IMR-90 (cell line): ENCODE measurements around the gene C1orf52. TPM values are rescaled to one million over a fixed set of nuclear protein-coding genes. Genes with fewer than 3 reads are reported as not detected.
A peak's percentile ranks its signal among the peaks of the same experiment; 100 is the strongest.

Experiments used
- ATAC-seq: fragments of 200-7000 bp; cut with Tn5 transposase; 2 replicates; pipeline ENCODE4 v1.9.1; 2020; ENCODE audit warnings: low read depth, mild to moderate bottlenecking, moderate library complexity
- BruUV-seq: library from RNA; stranded (reverse); fragments of 400-500 nt; replicated peaks from 2 replicates; lab custom pipeline; 2021; lab: Mats Ljungman, UMichigan
- CTCF ChIA-PET: fragments of 300-600 bp; formaldehyde crosslinking; extraction: SDS; loops from one replicate; lab custom pipeline; 2021; ENCODE audit warnings: antibody characterized with exemption; lab: Yijun Ruan, JAX
- POLR2A ChIA-PET: fragments of 300-600 bp; sonication (Branson Sonifier 250); formaldehyde crosslinking; loops from one replicate; lab custom pipeline; 2022; ENCODE audit warnings: antibody characterized with exemption; ENCODE audit not compliant: unreplicated experiment; lab: Charles Lee
- DNase-seq: peaks from one replicate; pipeline ENCODE4 v3.0.0; 2013
- H2AFZ ChIP-seq: replicated peaks from 2 replicates; pipeline ENCODE3; 2013; ENCODE audit warnings: low read length, mild to moderate bottlenecking; ENCODE audit not compliant: poor library complexity
- H2AK5ac ChIP-seq: 2 replicates; pipeline ENCODE4 v1.6.1; 2013; ENCODE audit warnings: low read depth, low read length, inconsistent platforms
- H2AK9ac ChIP-seq: replicated peaks from 2 replicates; pipeline ENCODE3; 2013; ENCODE audit warnings: mild to moderate bottlenecking, low read depth, low read length, moderate library complexity; ENCODE audit not compliant: poor library complexity
- H2BK120ac ChIP-seq: 2 replicates; pipeline ENCODE4 v1.6.1; 2013; ENCODE audit warnings: low read depth, low read length, inconsistent platforms
- H2BK15ac ChIP-seq: 3 replicates; pipeline ENCODE4 v1.6.1; 2013; ENCODE audit warnings: low read depth, low read length, inconsistent platforms
- H2BK20ac ChIP-seq: 2 replicates; pipeline ENCODE4 v1.6.1; 2013; ENCODE audit warnings: low read depth, mild to moderate bottlenecking, inconsistent platforms, low read length, moderate library complexity
- H2BK5ac ChIP-seq: 2 replicates; pipeline ENCODE4 v1.6.1; 2013; ENCODE audit warnings: mild to moderate bottlenecking, low read depth, low read length, inconsistent platforms; ENCODE audit not compliant: poor library complexity, severe bottlenecking
- H3K14ac ChIP-seq: replicated peaks from 2 replicates; pipeline ENCODE4 v1.6.1; 2013; ENCODE audit warnings: low read depth, low read length, inconsistent platforms
- H3K18ac ChIP-seq: 2 replicates; pipeline ENCODE4 v1.6.1; 2013; ENCODE audit warnings: low read depth, low read length, control low read depth
- H3K23ac ChIP-seq: 2 replicates; pipeline ENCODE4 v1.6.1; 2013; ENCODE audit warnings: low read depth, low read length, inconsistent platforms
- H3K27ac ChIP-seq: 2 replicates; pipeline ENCODE4 v1.5.1; 2013; ENCODE audit warnings: mild to moderate bottlenecking, control low read depth, low read length; ENCODE audit not compliant: insufficient read depth
- H3K27me3 ChIP-seq: 2 replicates; pipeline ENCODE4 v1.6.1; 2013; ENCODE audit warnings: low read length; ENCODE audit not compliant: control insufficient read depth, insufficient read depth
- H3K36me3 ChIP-seq: 2 replicates; pipeline ENCODE4 v1.6.1; 2013; ENCODE audit warnings: low read length, mixed read lengths; ENCODE audit not compliant: control insufficient read depth, insufficient read depth
- H3K4ac ChIP-seq: 2 replicates; pipeline ENCODE4 v1.6.1; 2013; ENCODE audit warnings: low read depth, low read length, inconsistent platforms
- H3K4me1 ChIP-seq: 2 replicates; pipeline ENCODE4 v1.6.1; 2013; ENCODE audit warnings: low read length, mixed read lengths; ENCODE audit not compliant: control insufficient read depth, insufficient read depth
- H3K4me2 ChIP-seq: 2 replicates; pipeline ENCODE4 v1.6.1; 2013; ENCODE audit warnings: low read depth, mild to moderate bottlenecking, control low read depth, low read length, moderate library complexity
- H3K4me3 ChIP-seq: 2 replicates; pipeline ENCODE4 v1.5.1; 2013; ENCODE audit warnings: low read depth, mild to moderate bottlenecking, control low read depth, low read length, moderate library complexity; ENCODE audit not compliant: insufficient read depth
- H3K56ac ChIP-seq: 2 replicates; pipeline ENCODE4 v1.6.1; 2013; ENCODE audit warnings: low read length, inconsistent platforms; ENCODE audit not compliant: insufficient read depth; ENCODE audit errors: extremely low read depth
- H3K79me1 ChIP-seq, 2 experiments: 2 replicates each; pipeline ENCODE4 v1.6.1; 2013; ENCODE audit warnings: low read length in 2 of 2, inconsistent platforms in 1 of 2, low read depth in 1 of 2
- H3K9ac ChIP-seq: 2 replicates; pipeline ENCODE4 v1.6.1; 2013; ENCODE audit warnings: low read depth, low read length, control low read depth
- H3K9me1 ChIP-seq: 2 replicates; pipeline ENCODE4 v1.6.1; 2013; ENCODE audit warnings: low read length, inconsistent platforms; ENCODE audit not compliant: insufficient read depth
- H3K9me3 ChIP-seq: 2 replicates; pipeline ENCODE4 v1.6.1; 2013; ENCODE audit warnings: low read length; ENCODE audit not compliant: control insufficient read depth, insufficient read depth
- H4K20me1 ChIP-seq: 2 replicates; pipeline ENCODE4 v1.6.1; 2013; ENCODE audit warnings: low read length, inconsistent platforms; ENCODE audit not compliant: insufficient read depth
- H4K5ac ChIP-seq: 2 replicates; pipeline ENCODE4 v1.6.1; 2013; ENCODE audit warnings: mild to moderate bottlenecking, low read depth, low read length, control low read depth
- H4K8ac ChIP-seq, 2 experiments: 2 replicates each; pipeline ENCODE4 v1.6.1; 2013; ENCODE audit warnings: low read depth in 2 of 2, low read length in 2 of 2, control low read depth in 1 of 2, inconsistent platforms in 1 of 2
- H4K91ac ChIP-seq: 2 replicates; pipeline ENCODE4 v1.6.1; 2013; ENCODE audit warnings: low read depth, low read length, inconsistent platforms; ENCODE audit not compliant: insufficient read depth
- BHLHE40 ChIP-seq: fragments of 150-350 bp; IDR thresholded peaks from 2 replicates; pipeline ENCODE4 v1.6.1; 2016; ENCODE audit warnings: mild to moderate bottlenecking, low read depth, low read length
- CHD1 ChIP-seq: IDR thresholded peaks from 2 replicates; pipeline ENCODE4 v1.6.1; 2012; ENCODE audit warnings: low read depth, low read length, improper control_type of control experiment
- ELK1 ChIP-seq: fragments of 150-350 bp; IDR thresholded peaks from 2 replicates; pipeline ENCODE4 v1.6.1; 2016; ENCODE audit warnings: low read depth, mild to moderate bottlenecking, low read length, moderate library complexity, borderline replicate concordance
- FOS ChIP-seq: fragments of 150-350 bp; IDR thresholded peaks from 2 replicates; pipeline ENCODE4 v1.6.1; 2016; ENCODE audit warnings: low read depth, low read length
- MAFK ChIP-seq: IDR thresholded peaks from 2 replicates; pipeline ENCODE4 v1.6.1; 2012; ENCODE audit warnings: low read depth, low read length, improper control_type of control experiment
- MAZ ChIP-seq: IDR thresholded peaks from 2 replicates; pipeline ENCODE4 v1.6.1; 2012; ENCODE audit warnings: low read depth, mild to moderate bottlenecking, low read length, improper control_type of control experiment, moderate library complexity, borderline replicate concordance
- MXI1 ChIP-seq: IDR thresholded peaks from 2 replicates; pipeline ENCODE4 v1.6.1; 2012; ENCODE audit warnings: low read depth, mild to moderate bottlenecking, low read length, moderate library complexity, borderline replicate concordance
- NFE2L2 ChIP-seq: fragments of 150-350 bp; IDR thresholded peaks from 2 replicates; pipeline ENCODE4 v1.6.1; 2016; ENCODE audit warnings: low read depth, mild to moderate bottlenecking, low read length
- POLR2A ChIP-seq: IDR thresholded peaks from 2 replicates; pipeline ENCODE4 v1.6.1; 2012; ENCODE audit warnings: mild to moderate bottlenecking, low read depth, low read length
- RAD21 ChIP-seq: IDR thresholded peaks from 2 replicates; pipeline ENCODE4 v1.6.1; 2012; ENCODE audit warnings: low read length, improper control_type of control experiment
- RCOR1 ChIP-seq: IDR thresholded peaks from 2 replicates; pipeline ENCODE4 v1.6.1; 2012; ENCODE audit warnings: mild to moderate bottlenecking, low read length, improper control_type of control experiment; ENCODE audit not compliant: insufficient replicate concordance
- RFX5 ChIP-seq: IDR thresholded peaks from 2 replicates; pipeline ENCODE4 v1.8.0; 2012; ENCODE audit warnings: low read depth, mild to moderate bottlenecking, low read length, moderate library complexity
- SMC3 ChIP-seq: fragments of 150-350 bp; IDR thresholded peaks from 2 replicates; pipeline ENCODE4 v1.6.1; 2016; ENCODE audit warnings: low read depth, mild to moderate bottlenecking, antibody characterized with exemption, low read length, moderate library complexity
- WGBS, 2 experiments: methylation state at CpG; one replicate each; pipeline versions ENCODE4 v1.1.5 to v1.1.7; 2013; ENCODE audit warnings: missing lambda C conversion rate in 2 of 2; ENCODE audit not compliant: insufficient read length in 1 of 2; ENCODE audit errors: extremely low coverage in 2 of 2; 5-methylcytosine and 5-hydroxymethylcytosine counted together
- dilution Hi-C: fragments of 300-500 bp; cut with HindIII; formaldehyde crosslinking; loops from one replicate; pipeline ENCODE4 v1.14.3; 2018; ENCODE audit warnings: low sequenced_read_pairs; ENCODE audit not compliant: unreplicated experiment
- in situ Hi-C: fragments of 300-500 bp; cut with MboI; formaldehyde crosslinking; loops from 3 replicates; pipeline ENCODE4 v1.14.3; 2019; ENCODE audit warnings: low sequenced_read_pairs, inconsistent platforms, mixed read lengths
- intact Hi-C: fragments of 100-400 bp; cut with micrococcal nuclease; formaldehyde crosslinking; loops from 2 replicates; pipeline ENCODE4 v1.10.0; 2022
- polyA plus RNA-seq, 3 experiments: library from polyadenylated mRNA; depleted of rRNA; stranded (reverse); fragments of >200 nt; gene quantifications; 2 replicates each; pipeline ENCODE4 v1.2.3, GENCODE V29; 2012; ENCODE audit warnings: low replicate concordance in 1 of 3
- total RNA-seq: library from RNA; depleted of rRNA; stranded (reverse); fragments of >200 nt; gene quantifications from 2 replicates; pipeline ENCODE4 v1.2.3, GENCODE V29; 2012

Gene C1orf52
- total and polyA plus RNA-seq, 2 of the 4 experiments (the other 2 are of a cell fraction) = 16.3 to 33.5 TPM

GRCh38 chr1:85277802-85278201 lies 18.3 kb upstream of the C1orf52 start (continued):
- no peak for TF ChIP-seq SMC3
- no peak for TF ChIP-seq MAFK
- TF ChIP-seq FOS = no peak
- TF ChIP-seq RAD21 = no peak
- TF ChIP-seq BHLHE40 = no peak
- TF ChIP-seq POLR2A = no peak

DNA sequence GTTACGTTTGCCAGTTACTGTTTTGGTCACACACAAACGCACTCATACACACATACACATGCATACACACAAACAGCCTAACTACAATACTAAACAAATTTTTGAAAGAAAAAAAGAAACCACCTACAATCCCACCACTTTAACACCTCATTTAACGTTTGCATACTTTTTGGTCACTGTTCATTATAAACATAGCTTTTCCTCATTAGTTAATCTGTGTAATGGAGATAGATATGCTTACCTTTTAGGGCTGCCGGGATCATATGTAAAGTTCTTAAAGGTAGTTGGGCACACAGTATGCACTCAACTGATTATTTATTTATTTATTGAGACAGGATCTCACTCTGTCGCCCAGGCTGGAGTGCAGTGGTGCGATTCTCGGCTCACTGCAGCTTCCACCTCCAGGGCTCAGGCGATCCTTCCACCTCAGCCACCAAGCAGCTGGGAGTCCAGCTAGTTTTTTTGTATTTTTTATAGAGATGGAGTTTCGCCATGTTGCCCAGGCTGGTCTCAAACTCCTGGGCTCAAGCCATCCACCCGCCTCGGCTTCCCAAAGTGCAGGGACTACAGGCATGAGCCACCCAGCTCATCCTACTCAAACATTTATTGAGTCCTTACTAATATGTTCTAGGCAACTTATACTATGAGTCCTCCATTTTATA lies 17.6 kb upstream of the C1orf52 start:
- DNase-seq (no peak), ATAC-seq (no peak)
- H4K91ac ChIP-seq = peak overlapping the region; percentile 58
- peak overlapping the region; percentile 53 for H3K27ac ChIP-seq
- 0% methylated on average over 1 of the region's 11 CpGs; no CpG with 5 or more reads in 1 of the 2 experiments for WGBS, 2 experiments
- ChIA-PET POLR2A (interaction anchor here (0.7 to 1.4 kb wide), 3 partner anchors 8 to 306 kb away, joined by 3 to 4 read pairs (median 3); no protein-coding TSS in a partner anchor), CTCF (interaction anchor here (1.3 kb wide), 2 partner anchors 18 to 332 kb away, joined by 4 to 5 read pairs; partner anchors contain the start of gene C1orf52)
- peak overlapping the region; percentile 70 for H3K18ac ChIP-seq
- H4K5ac ChIP-seq = peak overlapping the region; percentile 76
- H3K36me3 ChIP-seq = 0 out of 2 replicates have a peak, but pooled peaks cover 1% of the 10 kb centered on the region
- peak overlapping the region; percentile 93 for H2AFZ ChIP-seq
- peak overlapping the region; percentile 91 for H3K14ac ChIP-seq
- peaks cover 6% of the 10 kb centered on the region for H3K4me1 ChIP-seq
- no peaks in the 10 kb centered on the region for H3K9me3 ChIP-seq
- H3K56ac ChIP-seq = peak overlapping the region; percentile 67
- peak overlapping the region; percentile 79 for H2BK120ac ChIP-seq
- intact Hi-C loops = loop anchor here (5.0 kb wide), 1 partner anchor 1085 kb away; no protein-coding TSS in a partner anchor
- peak overlapping the region; percentile 41; the same call in 1 of the 2 replicates for H2AK5ac ChIP-seq
- H2AK9ac ChIP-seq = peak overlapping the region; percentile 85
- peaks cover 8% of the 10 kb centered on the region for H3K9me1 ChIP-seq
- peak overlapping the region; percentile 74 for H3K23ac ChIP-seq
- H2BK5ac ChIP-seq = peak overlapping the region; percentile 66
- H3K9ac ChIP-seq = peak overlapping the region; percentile 61
- no peaks in the 10 kb centered on the region for H3K27me3 ChIP-seq
- dilution Hi-C loops = no loop called here
- peak overlapping the region; percentile 62; the same call in 1 of the 3 replicates for H2BK15ac ChIP-seq
- peaks cover 0 to 47% of the 10 kb centered on the region in 2 experiments; a peak in 2 of 4 replicates for H3K79me1 ChIP-seq
- peak overlapping the region; percentile 35; the same call in 1 of the 2 replicates for H2BK20ac ChIP-seq
- in situ Hi-C loops = no loop called here
- peak overlapping the region; percentile 88 for H3K4ac ChIP-seq
- H4K8ac ChIP-seq = peak overlapping the region; percentile 67 to 93
- peak overlapping the region; percentile 48 for H3K4me3 ChIP-seq
- peak overlapping the region; percentile 63 for H3K4me2 ChIP-seq
- TSS peak; percentile 93 for BruUV-seq
- H4K20me1 ChIP-seq = peaks cover 36% of the 10 kb centered on the region; the same call in 1 of the 2 replicates
- TF ChIP-seq MXI1 = no peak
- TF ChIP-seq RFX5 = no peak
- no peak for TF ChIP-seq BHLHE40
- no peak for TF ChIP-seq ELK1
- TF ChIP-seq CHD1 = no peak
- TF ChIP-seq RCOR1 = no peak
- no peak for TF ChIP-seq FOS
- no peak for TF ChIP-seq POLR2A
- TF ChIP-seq NFE2L2 = no peak
- TF ChIP-seq MAZ = no peak
- no peak for TF ChIP-seq SMC3
